Hepatocyte (in vitro differentiated cells): Measurements from ENCODE around the gene HBQ1. TPM values are rescaled to one million over a fixed set of nuclear protein-coding genes. Genes with fewer than 3 reads are reported as not detected.
"Not testable (repeated sequence)": the region's sequence is repeated elsewhere in the genome, so short reads cannot be mapped to it uniquely, and the experiment has no call there.

Source experiments
- DNase-seq: peaks from one replicate; pipeline ENCODE4 v3.0.0-alpha.2; 2016; ENCODE audit warnings: low spot score
- H2AFZ ChIP-seq: fragments of 200-600 bp; sonication (generic); 2 replicates; pipeline ENCODE4 v1.6.0; 2016; ENCODE audit warnings: antibody characterized with exemption, mild to moderate bottlenecking
- H3K27ac ChIP-seq: fragments of 200-600 bp; sonication (generic); 2 replicates; pipeline ENCODE4 v1.5.1; 2016; ENCODE audit warnings: mild to moderate bottlenecking
- H3K27me3 ChIP-seq: fragments of 200-600 bp; sonication (generic); 2 replicates; pipeline ENCODE4 v1.6.1; 2016
- H3K36me3 ChIP-seq: fragments of 200-600 bp; sonication (generic); replicated peaks from 2 replicates; pipeline ENCODE4 v1.5.1; 2016; ENCODE audit warnings: low read depth; ENCODE audit not compliant: insufficient read depth
- H3K4me1 ChIP-seq: fragments of 200-600 bp; sonication (generic); 2 replicates; pipeline ENCODE4 v1.5.1; 2016; ENCODE audit warnings: mild to moderate bottlenecking, moderate library complexity; ENCODE audit not compliant: insufficient read depth
- H3K4me2 ChIP-seq: fragments of 200-600 bp; sonication (generic); 2 replicates; pipeline ENCODE4 v1.6.0; 2016
- H3K4me3 ChIP-seq: fragments of 200-600 bp; sonication (generic); 2 replicates; pipeline ENCODE4 v1.5.1; 2016; ENCODE audit warnings: mild to moderate bottlenecking
- H3K79me2 ChIP-seq: fragments of 200-600 bp; sonication (generic); 2 replicates; pipeline ENCODE4 v1.6.0; 2017; ENCODE audit warnings: mild to moderate bottlenecking
- H3K9me2 ChIP-seq: fragments of 200-600 bp; sonication (generic); replicated peaks from 2 replicates; pipeline ENCODE4 v1.6.0; 2017; ENCODE audit warnings: mild to moderate bottlenecking; ENCODE audit not compliant: insufficient read depth
- H3K9me3 ChIP-seq: fragments of 200-600 bp; sonication (generic); 2 replicates; pipeline ENCODE4 v1.5.1; 2016; ENCODE audit warnings: low read depth, mild to moderate bottlenecking
- H4K20me1 ChIP-seq: fragments of 200-600 bp; sonication (generic); 2 replicates; pipeline ENCODE4 v1.6.0; 2016; ENCODE audit warnings: mild to moderate bottlenecking; ENCODE audit not compliant: insufficient read depth, poor library complexity, severe bottlenecking
- CTCF ChIP-seq: fragments of 200-600 bp; sonication (generic); IDR thresholded peaks from 2 replicates; pipeline ENCODE4 v1.5.1; 2016; ENCODE audit warnings: antibody characterized with exemption, mild to moderate bottlenecking; ENCODE audit not compliant: poor library complexity
- EZH2 ChIP-seq: fragments of 200-600 bp; sonication (generic); IDR thresholded peaks from 2 replicates; pipeline ENCODE4 v1.6.1; 2016; ENCODE audit warnings: antibody characterized with exemption, mild to moderate bottlenecking, borderline replicate concordance
- WGBS: methylation state at CpG from one replicate; pipeline ENCODE4 v1.1.6; 2016; ENCODE audit warnings: low lambda C conversion rate; ENCODE audit errors: missing lambda C conversion rate; 5-methylcytosine and 5-hydroxymethylcytosine counted together
- polyA plus RNA-seq: library from polyadenylated mRNA; unstranded; fragments of >200 nt; fragmentation: Nextera tagmentation; extraction: Ambion mirVana; gene quantifications from 2 replicates; pipeline ENCODE4 v1.2.1, GENCODE V29; 2016
- total RNA-seq: library from RNA; depleted of rRNA; stranded (reverse); fragments of >200 nt; gene quantifications from 2 replicates; pipeline ENCODE4 v1.2.3, GENCODE V29; 2014

Gene HBQ1
- total and polyA plus RNA-seq, 2 experiments from 2014 or later: 0.30 TPM; not detected in 1

- Histone ChIP-seq H3K4me2 (no peak overlapping the region), H3K27ac (no peak overlapping the region), H3K27me3 (peaks cover 60% of the 10 kb centered on the region), H4K20me1 (no peaks in the 10 kb centered on the region), H3K9me2 (no peaks in the 10 kb centered on the region), H3K9me3 (no peaks in the 10 kb centered on the region), H3K4me3 (no peak overlapping the region), H3K79me2 (no peaks in the 10 kb centered on the region), H3K4me1 (no peaks in the 10 kb centered on the region), H3K36me3 (no peaks in the 10 kb centered on the region), H2AFZ (no peak overlapping the region)
- no peak for DNase-seq
- WGBS: 100% methylated on average over 1 of the region's 1 CpG
- TF ChIP-seq EZH2 (no peak), CTCF (no peak)
Measured at GRCh38 chr16:170788-171187, 9.5 kb upstream of the HBQ1 start.

- H3K9me2 ChIP-seq, H2AFZ ChIP-seq, H4K20me1 ChIP-seq, H3K9me3 ChIP-seq, H3K36me3 ChIP-seq, H3K4me1 ChIP-seq, H3K27ac ChIP-seq, H3K4me3 ChIP-seq, DNase-seq, H3K79me2 ChIP-seq, H3K4me2 ChIP-seq: not testable (repeated sequence)
- WGBS: no CpG with 5 or more reads among the region's 74 CpGs
- peaks cover 46% of the 10 kb centered on the region for H3K27me3 ChIP-seq
Measured at GRCh38 chr16:172374-172941, 7.8 kb upstream of the HBQ1 start, which contains the start of gene HBA2. TSS of gene HBA2 (plus strand) at chr16:172876. CDS start at chr16:172913, 37 bp downstream.

GRCh38 chr16:173211-173854, 6.9 kb upstream of the HBQ1 start:
- H2AFZ ChIP-seq, H3K27ac ChIP-seq, DNase-seq, H3K9me2 ChIP-seq, H3K4me1 ChIP-seq, H4K20me1 ChIP-seq, H3K4me3 ChIP-seq, H3K9me3 ChIP-seq, H3K79me2 ChIP-seq, H3K4me2 ChIP-seq, H3K36me3 ChIP-seq: not testable (repeated sequence)
- WGBS: 22% methylated on average over 23 of the region's 44 CpGs
- peaks cover 46% of the 10 kb centered on the region for H3K27me3 ChIP-seq

GRCh38 chr16:173928-174769, 6.1 kb upstream of the HBQ1 start:
- not testable (repeated sequence) for H3K9me3 ChIP-seq, H3K4me1 ChIP-seq, H3K79me2 ChIP-seq, H3K27ac ChIP-seq, DNase-seq, H3K36me3 ChIP-seq, H4K20me1 ChIP-seq, H2AFZ ChIP-seq, H3K4me3 ChIP-seq, H3K4me2 ChIP-seq, H3K9me2 ChIP-seq
- H3K27me3 ChIP-seq: peaks cover 46% of the 10 kb centered on the region
- 38% methylated on average over 6 of the region's 13 CpGs for WGBS
